Measurements from ENCODE around the gene ATP10B. TPM values are rescaled to one million over a fixed set of nuclear protein-coding genes. Genes with fewer than 3 reads are reported as not detected.

ATP10B gene
- total and polyA plus RNA-seq, 10 of the 15 experiments (the other 5 are each of a cell fraction or from before 2014, with no cell fraction given): not detected

GRCh38 chr5:160602744-160603143, 249.3 kb downstream of the ATP10B start:
- Histone ChIP-seq H3K79me2 (ENCODE audit: control insufficient read depth, insufficient read depth, low read length) (no peaks in the 10 kb centered on the region), H3K4me2 (ENCODE audit: control insufficient read depth, insufficient read depth) (no peak overlapping the region), H3K36me3 (ENCODE audit: control insufficient read depth in 2 of 2, insufficient read depth in 2 of 2, low read length in 1 of 2) (no peaks in the 10 kb centered on the region), H3K27ac (ENCODE audit: control insufficient read depth, insufficient read depth) (no peak overlapping the region), H3K9ac (ENCODE audit: control insufficient read depth, insufficient read depth, low read length) (no peak overlapping the region), H4K20me1 (ENCODE audit: control insufficient read depth, insufficient read depth) (no peaks in the 10 kb centered on the region), H3K4me3 (no peak overlapping the region), H3K4me1 (ENCODE audit: control insufficient read depth, insufficient read depth, low read length) (no peaks in the 10 kb centered on the region), H3K27me3 (replicated peaks in 1 of 2; ENCODE audit: control insufficient read depth in 2 of 2, insufficient read depth in 2 of 2, low read length in 1 of 2) (no peaks in the 10 kb centered on the region), H3K9me3 (replicated peaks; ENCODE audit: control insufficient read depth, insufficient read depth, low read length) (no peaks in the 10 kb centered on the region), H2AFZ (ENCODE audit: control insufficient read depth, low read depth, low read length) (no peak overlapping the region)
- WGBS (ENCODE audit: insufficient coverage, insufficient replicate concordance, low lambda C conversion rate, missing lambda C conversion rate): 22% methylated on average over 4 of the region's 4 CpGs
- in situ Hi-C loops (cut with MboI): no loop called here
- DNase-seq (ENCODE audit: low read depth, low spot score): no peak
- RAD21 ChIA-PET (ENCODE audit: unreplicated experiment): no interaction called here
- no peak for ATAC-seq
- CTCF ChIA-PET: interaction anchor here (1.3 kb wide), 1 partner anchor 20 kb away, joined by 3 read pairs; no protein-coding TSS in a partner anchor
- no peak for TF ChIP-seq BCL11A (IDR thresholded peaks at IDR 0.05; ENCODE audit: low read depth, low read length)
- no peak for TF ChIP-seq STAT3 (IDR thresholded peaks at IDR 0.05; ENCODE audit: low read depth, low read length)
- no peak for TF ChIP-seq ZSCAN29 (IDR thresholded peaks at IDR 0.05)
- no peak for TF ChIP-seq SMC3 (IDR thresholded peaks at IDR 0.05; ENCODE audit: borderline replicate concordance, low read length)
- TF ChIP-seq BCL3 (IDR thresholded peaks at IDR 0.05; ENCODE audit: borderline replicate concordance, insufficient read depth, low read depth, low read length, poor library complexity, severe bottlenecking): no peak
- FAIRE-seq: no peak
- SMC1A ChIA-PET (ENCODE audit: uncharacterized antibody, unreplicated experiment): interaction anchor here (1.0 kb wide), 1 partner anchor 15 kb away, joined by 3 read pairs; no protein-coding TSS in a partner anchor
- BruUV-seq (replicated peaks): no TSS peak
- POLR2A ChIA-PET: no interaction called here
- intact Hi-C loops (cut with micrococcal nuclease; ENCODE audit: unreplicated experiment): no loop called here

- Histone ChIP-seq H3K36me3 (ENCODE audit: control insufficient read depth in 2 of 2, insufficient read depth in 2 of 2, low read length in 1 of 2) (no peaks in the 10 kb centered on the region), H2AFZ (ENCODE audit: control insufficient read depth, low read depth, low read length) (no peak overlapping the region), H3K4me2 (ENCODE audit: control insufficient read depth, insufficient read depth) (no peak overlapping the region), H3K27ac (ENCODE audit: control insufficient read depth, insufficient read depth) (no peak overlapping the region), H3K9me3 (replicated peaks; ENCODE audit: control insufficient read depth, insufficient read depth, low read length) (no peaks in the 10 kb centered on the region), H3K4me1 (ENCODE audit: control insufficient read depth, insufficient read depth, low read length) (no peaks in the 10 kb centered on the region), H4K20me1 (ENCODE audit: control insufficient read depth, insufficient read depth) (no peaks in the 10 kb centered on the region), H3K27me3 (replicated peaks in 1 of 2; ENCODE audit: control insufficient read depth in 2 of 2, insufficient read depth in 2 of 2, low read length in 1 of 2) (no peaks in the 10 kb centered on the region), H3K9ac (ENCODE audit: control insufficient read depth, insufficient read depth, low read length) (no peak overlapping the region), H3K79me2 (ENCODE audit: control insufficient read depth, insufficient read depth, low read length) (no peaks in the 10 kb centered on the region), H3K4me3 (no peak overlapping the region)
- WGBS (ENCODE audit: insufficient coverage, insufficient replicate concordance, low lambda C conversion rate, missing lambda C conversion rate): 84% methylated on average over 1 of the region's 1 CpG
- DNase-seq (ENCODE audit: low read depth, low spot score): no peak
- POLR2A ChIA-PET: no interaction called here
- SMC1A ChIA-PET (ENCODE audit: uncharacterized antibody, unreplicated experiment): interaction anchor here (1.0 to 1.3 kb wide), 2 partner anchors 16 to 20 kb away, joined by 3 read pairs; no protein-coding TSS in a partner anchor
- ATAC-seq: no peak
- intact Hi-C loops (cut with micrococcal nuclease; ENCODE audit: unreplicated experiment): no loop called here
- CTCF ChIA-PET: interaction anchor here (0.9 kb wide), 1 partner anchor 48 kb away, joined by 4 read pairs; no protein-coding TSS in a partner anchor
- no peak for FAIRE-seq
- RAD21 ChIA-PET (ENCODE audit: unreplicated experiment): no interaction called here
- BruUV-seq (replicated peaks): no TSS peak
- in situ Hi-C loops (cut with MboI): no loop called here
- no peak for TF ChIP-seq IRF3 (IDR thresholded peaks at IDR 0.05)
- no peak for TF ChIP-seq ZBTB40 (IDR thresholded peaks at IDR 0.05; ENCODE audit: borderline replicate concordance)
- TF ChIP-seq STAT1 (conservative IDR thresholded peaks at IDR 0.05): no peak
These were observed 251.0 kb downstream of the ATP10B start for GRCh38 chr5:160601046-160601445.

Measured in GM12878 (cell line).